Breast epithelium (tissue), 3 donors: ENCODE data around the gene OR2L8.

Source experiments
- CTCF ChIP-seq, 3 donors: fragments of 450-650 bp; IDR thresholded peaks; one replicate each; pipeline ENCODE4 v1.5.1; 2016 to 2017; ENCODE audit warnings: antibody characterized with exemption in 3 of 3, mild to moderate bottlenecking in 3 of 3, moderate library complexity in 3 of 3
- POLR2A ChIP-seq: fragments of 450-650 bp; IDR thresholded peaks from one replicate; pipeline ENCODE4 v1.6.1; 2016; ENCODE audit warnings: antibody characterized with exemption, mild to moderate bottlenecking, moderate library complexity
- POLR2AphosphoS5 ChIP-seq, 3 donors: sonication (generic); formaldehyde crosslinking; IDR thresholded peaks; one replicate each; pipeline ENCODE4 v1.6.1; 2017; ENCODE audit warnings: antibody characterized with exemption in 3 of 3

DNA sequence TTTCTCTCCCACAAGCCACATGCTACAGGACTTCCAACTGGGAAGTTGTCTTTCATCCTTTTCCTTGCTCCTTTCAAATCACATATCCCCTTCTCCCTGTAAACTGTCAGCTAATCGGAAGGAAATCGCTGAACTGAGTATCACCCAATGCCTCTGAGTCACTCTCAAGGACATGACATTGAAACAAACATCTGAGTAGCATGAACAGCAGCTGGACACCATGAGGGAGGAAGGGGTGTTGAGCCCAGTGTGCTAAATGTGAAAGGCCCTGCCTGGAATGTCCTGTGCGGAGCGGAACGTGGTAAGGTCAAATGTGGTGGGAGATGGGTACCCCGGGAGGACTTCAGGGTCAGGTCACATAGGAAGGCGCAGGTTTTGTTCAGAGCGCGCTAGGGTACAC is 23.8 kb upstream of the OR2L8 start, which contains the start of gene OR2AJ1:
- TF ChIP-seq CTCF (IDR thresholded peaks at IDR 0.05) (no peak), POLR2A (no peak), POLR2AphosphoS5 (IDR thresholded peaks at IDR 0.05) (no peak)
